ENCODE measurements around the gene TMCO4. TPM values are rescaled to one million over a fixed set of nuclear protein-coding genes. Genes with fewer than 3 reads are reported as not detected.

TMCO4 gene
- total and polyA plus RNA-seq, 12 donors = 23.2 to 55.0 (median 38.1) TPM

GRCh38 chr1:19730793-19731192, 68.9 kb downstream of the TMCO4 start:
- H3K9me3 ChIP-seq (replicated peaks in 1 of 3) = no peaks in the 10 kb centered on the region
- no peak overlapping the region for H3K4me3 ChIP-seq
- peaks cover 0 to 13% of the 10 kb centered on the region in 2 donors for H3K36me3 ChIP-seq (replicated peaks in 1 of 2)
- peaks cover 12 to 18% of the 10 kb centered on the region in 2 donors for H3K4me1 ChIP-seq (replicated peaks in 1 of 2)
- no peak overlapping the region for H3K27ac ChIP-seq
- no peak for DNase-seq
- no peaks in the 10 kb centered on the region for H3K27me3 ChIP-seq
- no peak for TF ChIP-seq POLR2A (IDR thresholded peaks at IDR 0.05)
- 84 to 86% (median 85%) methylated on average over 3 of the region's 3 CpGs for WGBS, 4 donors
- intact Hi-C loops (cut with DNase I) = no loop called here

GRCh38 chr1:19730232-19730631, 69.5 kb downstream of the TMCO4 start:
- H3K36me3 ChIP-seq (replicated peaks in 1 of 2) = peaks cover 0 to 14% of the 10 kb centered on the region in 2 donors
- WGBS, 4 donors = 91 to 99% (median 96%) methylated on average over 3 of the region's 3 CpGs
- intact Hi-C loops (cut with DNase I) = no loop called here
- H3K27me3 ChIP-seq = no peaks in the 10 kb centered on the region
- DNase-seq = no peak
- no peak for TF ChIP-seq POLR2A (IDR thresholded peaks at IDR 0.05)
- TF ChIP-seq, protein P1, sequence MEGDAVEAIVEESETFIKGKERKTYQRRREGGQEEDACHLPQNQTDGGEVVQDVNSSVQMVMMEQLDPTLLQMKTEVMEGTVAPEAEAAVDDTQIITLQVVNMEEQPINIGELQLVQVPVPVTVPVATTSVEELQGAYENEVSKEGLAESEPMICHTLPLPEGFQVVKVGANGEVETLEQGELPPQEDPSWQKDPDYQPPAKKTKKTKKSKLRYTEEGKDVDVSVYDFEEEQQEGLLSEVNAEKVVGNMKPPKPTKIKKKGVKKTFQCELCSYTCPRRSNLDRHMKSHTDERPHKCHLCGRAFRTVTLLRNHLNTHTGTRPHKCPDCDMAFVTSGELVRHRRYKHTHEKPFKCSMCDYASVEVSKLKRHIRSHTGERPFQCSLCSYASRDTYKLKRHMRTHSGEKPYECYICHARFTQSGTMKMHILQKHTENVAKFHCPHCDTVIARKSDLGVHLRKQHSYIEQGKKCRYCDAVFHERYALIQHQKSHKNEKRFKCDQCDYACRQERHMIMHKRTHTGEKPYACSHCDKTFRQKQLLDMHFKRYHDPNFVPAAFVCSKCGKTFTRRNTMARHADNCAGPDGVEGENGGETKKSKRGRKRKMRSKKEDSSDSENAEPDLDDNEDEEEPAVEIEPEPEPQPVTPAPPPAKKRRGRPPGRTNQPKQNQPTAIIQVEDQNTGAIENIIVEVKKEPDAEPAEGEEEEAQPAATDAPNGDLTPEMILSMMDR (IDR thresholded peaks at IDR 0.05) = no peak
- no peaks in the 10 kb centered on the region for H3K9me3 ChIP-seq (replicated peaks in 1 of 3)
- no peak overlapping the region for H3K4me3 ChIP-seq
- peaks cover 8 to 13% of the 10 kb centered on the region in 2 donors for H3K4me1 ChIP-seq (replicated peaks in 1 of 2)
- H3K27ac ChIP-seq = no peak overlapping the region

DNA sequence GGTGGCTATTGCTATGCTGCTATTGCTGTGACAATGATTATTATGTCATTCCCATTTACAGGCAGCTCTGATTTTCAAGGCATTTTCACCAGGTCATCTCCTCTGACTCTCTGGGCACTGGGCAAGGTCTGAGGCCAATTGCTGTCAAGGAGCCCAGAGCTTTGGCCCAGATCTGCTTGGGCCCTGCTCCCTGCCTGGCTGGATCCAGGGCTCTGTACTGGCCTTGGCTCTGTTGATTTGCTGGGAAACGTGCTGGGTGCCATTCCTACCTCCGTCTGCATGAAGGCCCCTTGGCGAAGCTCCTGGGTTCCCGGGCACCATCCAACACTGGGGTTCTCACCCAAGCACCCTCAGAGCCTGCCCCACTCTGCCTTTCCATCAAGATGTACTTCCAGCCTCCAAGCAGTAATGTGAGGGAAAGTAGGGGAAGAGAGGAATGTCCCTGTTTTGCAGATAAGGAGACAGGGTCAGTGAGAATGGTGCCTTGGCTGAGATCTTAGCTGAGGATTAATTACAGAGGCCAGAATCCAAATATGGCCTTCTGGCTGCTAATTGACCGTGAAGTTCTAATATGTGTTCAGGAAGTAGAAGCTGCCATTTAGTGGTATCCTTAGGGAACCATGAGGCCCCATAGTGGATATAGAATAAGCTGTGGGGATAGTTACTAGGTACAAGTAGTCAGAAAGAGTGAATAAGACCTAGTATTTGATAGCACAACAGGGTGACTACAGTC, 71.1 kb downstream of the TMCO4 start:
- Histone ChIP-seq H3K27me3 (no peaks in the 10 kb centered on the region), H3K9me3 (replicated peaks in 1 of 3) (no peaks in the 10 kb centered on the region), H3K27ac (peak overlapping the region in 3 of 5 donors; percentile 1 to 56 (median 41)), H3K4me1 (replicated peaks in 1 of 2) (peaks cover 6 to 8% of the 10 kb centered on the region in 2 donors), H3K36me3 (replicated peaks in 1 of 2) (peaks cover 0 to 14% of the 10 kb centered on the region in 2 donors), H3K4me3 (no peak overlapping the region)
- intact Hi-C loops (cut with DNase I) = no loop called here
- DNase-seq = peak in 6 of 7 donors; percentile 45 to 79 (median 72)
- TF ChIP-seq, protein P1 (IDR thresholded peaks at IDR 0.05) = no peak
- TF ChIP-seq POLR2A (IDR thresholded peaks at IDR 0.05) = no peak
- 53 to 68% (median 62%) methylated on average over 5 of the region's 5 CpGs for WGBS, 4 donors

DNA sequence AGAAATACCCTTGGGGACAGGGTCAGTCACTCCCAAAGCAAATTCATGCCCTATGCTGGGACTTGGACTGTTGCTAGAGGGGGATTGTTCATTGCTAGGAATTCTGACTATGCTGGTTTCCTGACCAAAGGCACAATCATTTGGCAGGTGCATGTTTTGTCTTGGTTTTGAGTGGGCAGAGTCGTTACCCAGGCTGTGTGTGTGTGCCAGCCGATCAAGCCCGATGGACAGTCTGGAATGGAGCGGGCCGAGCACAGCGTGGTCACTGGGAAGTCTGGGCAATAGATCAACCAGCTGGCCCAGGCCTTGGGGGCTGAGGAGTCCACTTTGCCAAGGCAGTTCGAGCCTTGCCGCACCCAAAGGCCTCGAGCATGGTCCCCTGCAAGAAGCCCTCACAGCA, 74.1 kb downstream of the TMCO4 start:
- no peak for DNase-seq
- Histone ChIP-seq H3K27ac (no peak overlapping the region), H3K9me3 (replicated peaks in 1 of 3) (no peaks in the 10 kb centered on the region), H3K4me1 (replicated peaks in 1 of 2) (peaks cover 6 to 8% of the 10 kb centered on the region in 2 donors), H3K36me3 (replicated peaks in 1 of 2) (peaks cover 0 to 14% of the 10 kb centered on the region in 2 donors), H3K27me3 (no peaks in the 10 kb centered on the region), H3K4me3 (no peak overlapping the region)
- intact Hi-C loops (cut with DNase I) = no loop called here
- TF ChIP-seq, protein P1 (IDR thresholded peaks at IDR 0.05) = no peak
- TF ChIP-seq POLR2A (IDR thresholded peaks at IDR 0.05) = no peak
- WGBS, 4 donors = 91 to 97% (median 95%) methylated on average over 6 to 9 of the region's 9 CpGs

DNA sequence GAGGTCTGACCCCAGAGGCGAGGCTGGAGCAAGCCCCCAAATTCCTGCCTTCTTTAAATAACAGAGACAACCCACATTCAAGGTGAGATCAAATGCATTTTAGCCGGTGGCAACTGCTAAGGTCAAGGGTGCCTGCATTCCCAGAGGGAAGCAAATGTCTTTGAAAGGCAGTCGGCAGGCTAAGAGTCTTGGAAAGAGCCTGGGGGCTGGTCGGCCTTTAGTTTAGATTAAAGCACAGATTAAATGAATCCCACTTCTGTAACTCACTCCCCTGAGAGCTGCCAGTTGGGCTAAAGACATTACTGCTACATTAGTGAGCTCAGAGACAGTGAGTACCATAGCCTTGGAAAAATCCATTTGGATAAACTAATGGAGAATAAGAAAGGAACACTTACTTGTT, 75.8 kb downstream of the TMCO4 start:
- Histone ChIP-seq H3K36me3 (replicated peaks in 1 of 2) (peaks cover 0 to 14% of the 10 kb centered on the region in 2 donors), H3K4me1 (replicated peaks in 1 of 2) (peaks cover 5% of the 10 kb centered on the region in 2 donors)
- no peak for DNase-seq

More for the DNA sequence above, 75.8 kb downstream of the TMCO4 start:
- no peaks in the 10 kb centered on the region for H3K9me3 ChIP-seq (replicated peaks in 1 of 3)
- H3K27ac ChIP-seq = no peak overlapping the region
- no peak overlapping the region for H3K4me3 ChIP-seq
- H3K27me3 ChIP-seq = no peaks in the 10 kb centered on the region
- TF ChIP-seq, protein P1 (IDR thresholded peaks at IDR 0.05) = no peak
- no peak for TF ChIP-seq POLR2A (IDR thresholded peaks at IDR 0.05)
- intact Hi-C loops (cut with DNase I) = no loop called here
- WGBS, 4 donors = 65 to 78% (median 73%) methylated on average over 4 of the region's 4 CpGs
